ENCODE data around the gene GLIPR1.

DNA sequence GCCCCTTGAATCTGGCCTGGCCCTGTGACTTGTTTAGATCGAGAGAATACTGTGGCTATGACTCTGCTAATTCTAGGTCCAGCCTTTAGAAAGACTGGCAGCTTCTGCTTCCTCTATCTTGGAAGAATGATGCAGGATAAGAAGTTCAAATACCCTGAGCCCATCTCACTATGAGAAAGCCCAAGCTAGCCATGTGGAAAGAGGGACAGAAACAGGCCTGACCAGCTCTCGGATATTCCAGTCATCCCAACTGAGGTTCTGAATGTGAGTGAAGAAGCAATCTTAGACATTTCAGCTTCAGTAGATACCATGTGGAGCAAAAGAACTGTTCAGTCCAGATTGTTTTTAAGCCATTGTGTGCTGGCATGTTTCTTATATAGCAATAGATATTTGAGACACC is 48.1 kb downstream of the GLIPR1 start:
- no peak for TF ChIP-seq POLR2A (IDR thresholded peaks at IDR 0.05; ENCODE audit: low read depth, low read length)
- no peak for TF ChIP-seq POLR2AphosphoS5 (IDR thresholded peaks at IDR 0.05; ENCODE audit: low read depth, low read length)
- no peak for TF ChIP-seq TAF1 (IDR thresholded peaks at IDR 0.05; ENCODE audit: borderline replicate concordance, low read depth, low read length)
